KBM-7 (cell line): Measurements from ENCODE around the gene GCLM.
"Not testable (repeated sequence)": the region's sequence is repeated elsewhere in the genome, so short reads cannot be mapped to it uniquely, and the experiment has no call there.

Source experiments
- DNase-seq: peaks from one replicate; pipeline ENCODE4 v3.0.0-alpha.2; 2015
- in situ Hi-C: fragments of 300-500 bp; cut with MboI; formaldehyde crosslinking; loops from 2 replicates; pipeline ENCODE4 v1.14.3; 2020; ENCODE audit warnings: low sequenced_read_pairs, low pct_unique_long_range_greater_than_20kb, mixed read lengths

The GCLM gene, protein sequence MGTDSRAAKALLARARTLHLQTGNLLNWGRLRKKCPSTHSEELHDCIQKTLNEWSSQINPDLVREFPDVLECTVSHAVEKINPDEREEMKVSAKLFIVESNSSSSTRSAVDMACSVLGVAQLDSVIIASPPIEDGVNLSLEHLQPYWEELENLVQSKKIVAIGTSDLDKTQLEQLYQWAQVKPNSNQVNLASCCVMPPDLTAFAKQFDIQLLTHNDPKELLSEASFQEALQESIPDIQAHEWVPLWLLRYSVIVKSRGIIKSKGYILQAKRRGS

GRCh38 chr1:93909146-93910050 is at the start of gene GCLM:
TSS of gene GCLM (minus strand) at chr1:93909430. CDS start at chr1:93909163, 267 bp downstream.
- in situ Hi-C loops, result no loop called here
- DNase-seq, result peak; percentile 90

DNA sequence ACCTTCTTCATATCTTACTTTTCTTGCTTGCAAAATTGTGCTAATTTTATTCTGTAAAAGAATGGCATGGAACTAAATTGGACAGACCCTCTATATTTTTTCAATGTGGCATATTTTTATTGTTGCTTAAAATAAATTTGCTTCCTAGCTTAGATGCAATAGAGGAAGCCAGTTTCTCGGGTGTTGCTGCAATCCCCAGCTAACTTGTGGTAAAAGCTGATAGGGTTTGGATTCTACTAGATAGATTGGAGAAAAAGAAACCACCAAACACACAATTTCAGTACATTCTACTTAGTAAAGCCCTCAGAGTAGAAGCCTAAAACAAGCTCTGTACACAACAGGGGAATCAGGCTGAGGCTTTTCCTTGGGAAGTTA is 49.5 kb upstream of the GCLM start:
- no peak for DNase-seq

GRCh38 chr1:93958032-93958725 is 48.9 kb upstream of the GCLM start:
- in situ Hi-C loops, result no loop called here
- no peak for DNase-seq

More for the DNA sequence above, 49.5 kb upstream of the GCLM start:
- in situ Hi-C loops, result no loop called here

GRCh38 chr1:93955765-93956164 is 46.5 kb upstream of the GCLM start:
- in situ Hi-C loops, result no loop called here

DNA sequence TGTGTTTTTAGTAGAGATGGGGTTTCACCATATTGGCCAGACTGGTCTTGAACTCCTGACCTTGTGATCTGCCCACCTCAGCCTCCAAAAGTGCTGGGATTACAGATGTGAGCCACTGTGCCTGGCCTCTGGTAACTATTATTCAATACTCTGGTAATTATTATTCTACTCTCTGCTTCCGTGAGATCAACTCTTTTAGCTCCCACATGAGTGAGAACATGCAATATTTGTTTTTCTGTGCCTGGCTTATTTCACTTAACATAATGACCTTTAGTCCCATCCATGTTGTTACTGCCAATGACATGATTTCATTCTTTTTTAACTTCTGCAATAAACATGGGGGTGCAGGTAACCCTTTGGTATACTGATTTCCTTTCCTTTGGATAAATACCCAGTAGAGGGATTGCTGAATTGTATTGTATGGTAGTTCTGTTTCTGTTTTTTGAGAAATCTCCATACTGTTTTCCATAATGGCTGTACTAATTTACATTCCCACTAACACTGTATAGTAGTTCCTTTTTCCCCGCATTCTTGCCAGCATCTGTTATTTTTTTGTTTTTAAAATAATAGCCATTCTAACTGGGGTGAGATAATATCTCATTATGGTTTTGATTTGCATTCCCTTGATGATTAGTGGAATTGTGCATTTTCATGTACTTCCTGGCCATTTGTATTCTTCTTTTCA is 37.9 kb upstream of the GCLM start:
- in situ Hi-C loops, DNase-seq: not testable (repeated sequence)

More at GRCh38 chr1:93955765-93956164, 46.5 kb upstream of the GCLM start:
- DNase-seq, result no peak

- no peak for DNase-seq
- in situ Hi-C loops, result no loop called here
Observed at GRCh38 chr1:93938461-93939145, 29.4 kb upstream of the GCLM start.

GRCh38 chr1:93937997-93938396 is 28.8 kb upstream of the GCLM start:
- in situ Hi-C loops, result no loop called here
- no peak for DNase-seq

DNA sequence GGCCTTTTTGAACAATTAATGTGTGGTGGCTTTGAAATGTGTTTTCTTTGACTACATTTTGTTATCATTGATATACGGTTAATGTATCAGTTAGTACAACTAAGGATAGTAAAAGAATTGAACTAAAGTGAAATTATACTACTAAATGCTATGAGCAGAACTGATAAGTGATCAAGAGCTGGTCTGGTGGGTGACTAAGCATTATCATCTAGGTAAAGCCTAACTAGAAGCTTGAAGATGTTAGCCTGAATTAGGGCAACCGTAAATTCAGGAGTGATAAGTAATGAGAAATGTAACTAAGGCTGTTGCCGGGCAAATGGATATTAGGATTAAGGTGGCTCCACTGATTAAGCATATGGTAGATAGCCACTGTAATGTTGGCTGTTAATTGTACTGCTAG is 16.0 kb upstream of the GCLM start:
- in situ Hi-C loops, result no loop called here
- DNase-seq, result no peak

GRCh38 chr1:93919780-93920179 is 10.6 kb upstream of the GCLM start:
- in situ Hi-C loops, result no loop called here
- no peak for DNase-seq

DNA sequence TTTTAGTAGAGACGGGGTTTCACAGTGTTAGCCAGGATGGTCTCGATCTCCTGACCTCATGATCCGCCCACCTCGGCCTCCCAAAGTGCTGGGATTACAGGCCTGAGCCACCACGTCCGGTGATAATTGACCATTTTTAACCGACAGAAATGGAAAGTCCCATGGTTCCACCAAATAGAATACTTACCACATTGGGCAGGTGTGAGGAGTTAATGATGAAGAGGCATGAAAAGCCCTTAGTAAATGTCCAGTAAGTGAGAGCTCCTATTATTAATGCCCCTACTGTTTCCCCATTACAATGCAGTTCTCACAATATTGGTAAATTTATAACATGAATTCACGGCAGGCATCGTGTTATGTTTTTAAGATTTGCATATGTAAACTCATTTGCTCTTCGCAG is 8.1 kb upstream of the GCLM start:
- DNase-seq, result no peak
- in situ Hi-C loops, result no loop called here

- DNase-seq, in situ Hi-C loops: not testable (repeated sequence)
Observed at GRCh38 chr1:93910880-93911279, 1.6 kb upstream of the GCLM start.

DNA sequence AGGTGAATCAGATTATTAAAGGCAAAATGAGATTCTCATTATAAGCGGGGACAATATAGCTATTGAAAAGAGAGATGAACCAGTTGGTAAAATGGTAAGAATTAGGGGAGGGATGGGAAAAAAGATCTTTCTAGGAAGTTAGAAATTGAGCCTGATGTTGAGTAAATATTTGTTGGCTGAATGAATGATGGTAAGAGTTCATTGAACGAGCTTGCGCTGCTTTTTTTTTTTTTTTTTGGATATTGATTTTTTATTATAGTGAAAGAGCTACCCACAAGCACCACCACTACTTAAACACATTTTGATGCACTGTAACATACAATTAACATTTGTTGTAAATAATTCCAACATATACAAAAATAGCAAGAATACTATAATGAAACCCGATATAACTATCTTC is 1.1 kb upstream of the GCLM start:
- DNase-seq, result no peak
- in situ Hi-C loops, result no loop called here

- in situ Hi-C loops, result no loop called here
- peak; percentile 37 for DNase-seq
Observed at GRCh38 chr1:93908394-93909145, 660 bp downstream of the GCLM start.

- in situ Hi-C loops, result no loop called here
- no peak for DNase-seq
Observed at GRCh38 chr1:93907718-93908117, 1.5 kb downstream of the GCLM start.

GRCh38 chr1:93906480-93906879 is 2.8 kb downstream of the GCLM start:
- in situ Hi-C loops, result no loop called here
- DNase-seq, result no peak

- no peak for DNase-seq
- in situ Hi-C loops, result no loop called here
Observed at GRCh38 chr1:93905734-93906133, 3.5 kb downstream of the GCLM start.

DNA sequence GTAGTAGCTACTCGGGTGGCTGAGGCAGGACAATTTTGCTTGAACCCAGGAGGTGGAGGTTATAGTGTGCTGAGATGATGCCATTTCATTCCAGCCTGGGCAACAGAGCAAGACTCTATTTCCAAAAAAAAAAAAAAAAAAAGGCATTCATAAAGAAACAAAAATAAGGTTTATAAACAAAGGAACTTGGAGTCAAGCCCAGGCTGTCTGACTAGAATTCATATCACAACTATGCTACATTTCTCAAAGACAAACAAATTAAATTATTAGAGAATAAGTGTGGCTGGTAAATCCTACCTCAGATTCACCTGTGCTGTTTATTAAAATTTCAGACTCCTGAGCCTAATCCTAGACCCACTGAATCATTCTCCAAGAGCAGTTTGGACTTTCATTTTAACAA is 4.2 kb downstream of the GCLM start:
- in situ Hi-C loops, result no loop called here
- no peak for DNase-seq

DNA sequence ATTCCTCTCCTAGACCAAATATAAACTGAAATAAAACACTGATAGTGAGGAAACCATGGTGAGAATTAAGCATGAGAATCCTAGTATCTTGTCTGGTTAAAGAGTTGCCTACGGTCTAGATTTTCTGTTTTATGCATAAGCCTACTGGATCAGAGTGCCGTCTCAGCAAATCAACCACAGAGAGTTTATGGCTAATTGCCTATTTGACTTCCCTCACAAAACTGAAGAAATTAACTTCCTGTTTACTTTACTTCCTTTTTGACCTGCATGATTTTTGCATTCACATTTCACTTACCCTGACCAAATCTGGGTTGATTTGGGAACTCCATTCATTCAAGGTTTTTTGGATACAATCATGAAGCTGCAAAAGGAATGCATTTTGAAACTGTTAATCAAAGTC is 5.0 kb downstream of the GCLM start:
- in situ Hi-C loops, result no loop called here
- DNase-seq, result peak; percentile 69
